Effector memory CD4-positive, alpha-beta T cell (primary cell): Measurements from ENCODE around the gene OR2T6.

ENCODE experiments used
- DNase-seq, 3 donors: peaks; one replicate each; pipeline ENCODE4 v3.0.0-alpha.2; 2020
- H3K27ac ChIP-seq: 2 replicates; pipeline ENCODE4 v1.7.0; 2013; ENCODE audit warnings: mild to moderate bottlenecking, low read length, moderate library complexity; ENCODE audit not compliant: insufficient read depth, poor library complexity, severe bottlenecking
- H3K27me3 ChIP-seq: replicated peaks from 2 replicates; pipeline ENCODE4 v1.7.0; 2013; ENCODE audit warnings: mild to moderate bottlenecking, low read length; ENCODE audit not compliant: insufficient read depth, control insufficient read depth, poor library complexity, severe bottlenecking
- H3K36me3 ChIP-seq: 2 replicates; pipeline ENCODE4 v1.7.0; 2013; ENCODE audit warnings: mild to moderate bottlenecking, low read length, moderate library complexity; ENCODE audit not compliant: control insufficient read depth, insufficient read depth
- H3K4me1 ChIP-seq: 2 replicates; pipeline ENCODE4 v1.7.0; 2013; ENCODE audit warnings: low read length, mild to moderate bottlenecking; ENCODE audit not compliant: control insufficient read depth, insufficient read depth, poor library complexity, severe bottlenecking
- H3K4me3 ChIP-seq: 2 replicates; pipeline ENCODE4 v1.7.0; 2013; ENCODE audit warnings: low read length, low read depth, mild to moderate bottlenecking; ENCODE audit not compliant: insufficient read depth, poor library complexity, severe bottlenecking
- H3K9me3 ChIP-seq: 2 replicates; pipeline ENCODE4 v1.7.0; 2013; ENCODE audit warnings: mild to moderate bottlenecking, low read length, moderate library complexity; ENCODE audit not compliant: control insufficient read depth
- total RNA-seq, 3 donors: gene quantifications; one replicate each; lab custom pipeline; 2026; lab: John Stamatoyannopoulos, UW

OR2T6 gene, protein sequence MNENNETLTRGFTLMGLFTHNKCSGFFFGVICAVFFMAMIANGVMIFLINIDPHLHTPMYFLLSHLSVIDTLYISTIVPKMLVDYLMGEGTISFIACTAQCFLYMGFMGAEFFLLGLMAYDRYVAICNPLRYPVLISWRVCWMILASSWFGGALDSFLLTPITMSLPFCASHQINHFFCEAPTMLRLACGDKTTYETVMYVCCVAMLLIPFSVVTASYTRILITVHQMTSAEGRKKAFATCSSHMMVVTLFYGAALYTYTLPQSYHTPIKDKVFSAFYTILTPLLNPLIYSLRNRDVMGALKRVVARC
- 0 reads per million in 3 donors for total RNA-seq

DNA sequence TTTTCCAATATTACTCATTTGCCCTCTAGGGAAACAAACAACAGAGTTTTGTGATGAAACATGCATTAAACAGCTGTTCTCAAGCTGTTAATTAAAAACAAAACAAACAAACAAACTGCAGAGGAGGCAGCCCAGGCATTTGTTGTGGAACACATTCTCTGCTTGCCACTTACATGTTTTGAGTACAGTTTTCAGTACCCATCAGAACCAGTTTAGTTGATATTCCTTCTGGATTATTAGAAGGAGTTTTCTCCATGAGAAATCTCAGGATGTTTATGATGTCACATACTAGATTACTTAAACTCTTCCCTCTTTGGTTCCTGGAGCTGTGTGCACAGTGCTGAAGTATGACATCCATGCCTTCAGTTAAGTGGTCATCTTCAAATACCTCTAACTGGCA, at the start of gene OR2T6:
Gene OR2T6 (plus strand): TSS at position 301 of the 400 bp plus-strand sequence. CDS start 11,863 bp downstream, outside the sequence.
- Histone ChIP-seq H3K4me1 (no peaks in the 10 kb centered on the region), H3K27ac (no peak within 1 kb of the TSS), H3K9me3 (no peaks in the 10 kb centered on the region), H3K27me3 (no peaks in the 10 kb centered on the region), H3K36me3 (no peaks in the 10 kb centered on the region), H3K4me3 (no peak within 1 kb of the TSS)
- no peak for DNase-seq

DNA sequence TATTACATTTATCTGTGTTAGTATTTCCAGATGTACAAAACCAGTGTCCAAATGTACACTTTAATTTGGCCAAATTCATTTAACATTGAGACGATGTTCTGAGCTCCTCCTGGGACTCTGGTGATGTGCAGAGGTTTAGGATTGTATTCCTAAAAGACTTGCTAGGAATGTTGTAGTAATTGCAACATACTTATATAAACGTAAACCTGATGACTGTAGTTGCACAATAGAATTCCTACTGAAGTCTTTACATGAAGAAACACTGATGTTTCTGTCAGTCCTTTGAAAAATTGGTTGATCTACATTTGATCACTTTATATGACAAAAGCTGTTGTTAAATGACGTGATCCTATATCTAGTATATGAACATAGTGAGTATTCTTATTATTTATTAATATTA, 32.1 kb upstream of the OR2T6 start:
- Histone ChIP-seq H3K27me3 (no peaks in the 10 kb centered on the region), H3K36me3 (no peaks in the 10 kb centered on the region), H3K9me3 (no peaks in the 10 kb centered on the region), H3K4me3 (no peak overlapping the region), H3K4me1 (no peaks in the 10 kb centered on the region), H3K27ac (no peak overlapping the region)
- no peak for DNase-seq

DNA sequence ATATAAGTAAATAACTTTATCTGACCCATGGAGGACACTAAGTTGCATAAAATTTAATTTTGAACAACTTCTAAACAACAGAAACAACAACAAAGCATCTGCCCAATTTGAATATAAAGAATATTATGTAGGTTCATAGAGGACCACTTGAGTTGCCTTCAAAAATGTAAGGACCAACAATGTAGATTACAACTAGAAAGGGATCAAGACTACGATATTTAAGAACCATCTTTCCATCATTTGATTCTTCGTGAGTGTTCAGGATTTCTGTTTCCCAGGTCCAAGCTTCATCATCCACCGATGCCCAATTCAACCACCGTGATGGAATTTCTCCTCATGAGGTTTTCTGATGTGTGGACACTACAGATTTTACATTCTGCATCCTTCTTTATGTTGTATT, 27.1 kb upstream of the OR2T6 start, which contains the start of gene OR14C36:
Gene OR14C36 (plus strand): TSS at position 301 of the 400 bp plus-strand sequence. CDS start 0 bp downstream, at position 301.
- no peaks in the 10 kb centered on the region for H3K27me3 ChIP-seq
- no peak for DNase-seq
- no peaks in the 10 kb centered on the region for H3K4me1 ChIP-seq
- no peaks in the 10 kb centered on the region for H3K36me3 ChIP-seq
- H3K27ac ChIP-seq = no peak within 1 kb of the TSS
- H3K4me3 ChIP-seq = no peak within 1 kb of the TSS
- H3K9me3 ChIP-seq = no peaks in the 10 kb centered on the region

DNA sequence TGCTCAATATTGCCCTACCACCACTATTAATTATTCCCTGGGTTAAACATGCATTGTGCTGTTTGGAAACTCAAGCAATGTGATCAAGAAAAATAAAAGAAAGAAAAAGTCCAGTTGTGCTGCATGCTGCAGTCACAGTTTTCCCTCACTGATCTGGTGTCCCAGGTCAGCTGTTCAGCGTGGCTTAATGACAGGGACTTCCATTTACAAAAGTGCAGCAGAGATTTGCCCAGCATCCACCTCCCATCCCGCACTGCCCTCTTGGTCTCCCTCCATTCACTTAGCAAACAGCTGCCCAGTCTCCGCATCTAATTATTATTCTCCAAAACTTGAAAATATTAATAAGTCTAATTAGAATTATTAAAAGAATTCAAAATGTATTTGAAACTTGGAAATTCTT, 16.1 kb upstream of the OR2T6 start:
- Histone ChIP-seq H3K36me3 (no peaks in the 10 kb centered on the region), H3K27ac (no peak overlapping the region), H3K4me3 (no peak overlapping the region), H3K4me1 (no peaks in the 10 kb centered on the region), H3K27me3 (no peaks in the 10 kb centered on the region), H3K9me3 (no peaks in the 10 kb centered on the region)
- no peak for DNase-seq

DNA sequence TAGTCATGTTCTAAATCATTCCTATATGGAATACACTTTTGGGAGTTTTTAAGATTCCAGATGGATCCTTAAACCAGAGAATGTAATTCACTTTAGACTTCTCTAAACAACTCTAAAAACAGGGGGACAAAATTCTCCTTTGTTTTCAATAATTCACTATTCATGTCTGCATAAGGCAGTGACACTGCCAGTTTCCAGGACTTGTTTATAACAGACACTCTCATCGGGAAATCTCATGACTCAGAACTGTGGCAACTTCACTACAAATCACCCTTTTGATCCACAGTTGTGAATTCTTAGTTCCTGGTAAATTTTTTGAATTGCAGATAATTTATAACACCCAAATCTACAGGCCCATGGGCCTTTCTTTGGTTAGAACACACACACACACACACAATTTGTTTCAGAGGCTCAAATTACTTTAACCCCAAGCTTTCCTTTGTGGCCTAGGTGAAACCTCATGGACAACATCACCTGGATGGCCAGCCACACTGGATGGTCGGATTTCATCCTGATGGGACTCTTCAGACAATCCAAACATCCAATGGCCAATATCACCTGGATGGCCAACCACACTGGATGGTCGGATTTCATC, 14.3 kb upstream of the OR2T6 start, which contains the start of gene OR2T4:
Gene OR2T4 (plus strand): TSS at position 545 of the 595 bp plus-strand sequence. CDS start 0 bp downstream, at position 545.
- Histone ChIP-seq H3K36me3 (no peaks in the 10 kb centered on the region), H3K4me3 (no peak within 1 kb of the TSS), H3K4me1 (no peaks in the 10 kb centered on the region), H3K9me3 (no peaks in the 10 kb centered on the region), H3K27me3 (no peaks in the 10 kb centered on the region), H3K27ac (no peak within 1 kb of the TSS)
- no peak for DNase-seq

DNA sequence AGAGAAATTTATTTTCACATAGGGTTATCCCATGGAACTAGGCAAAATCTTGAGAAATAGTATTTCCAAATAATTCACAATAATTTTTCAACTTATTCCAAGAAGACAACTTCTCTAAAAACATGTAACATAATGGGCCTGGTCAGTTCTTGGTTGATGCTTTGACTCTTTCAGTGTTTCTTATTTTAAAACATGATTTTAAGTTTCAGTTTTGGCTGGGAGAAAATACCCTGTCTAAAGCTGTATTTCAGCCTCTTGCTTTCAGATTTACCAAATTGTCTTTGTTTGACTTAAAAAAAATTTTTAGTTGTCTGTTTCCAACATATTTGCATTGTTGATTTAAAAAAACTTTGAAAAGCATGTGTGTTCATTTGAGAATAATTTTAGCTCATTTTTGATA, 8.9 kb upstream of the OR2T6 start:
- no peak for DNase-seq
- H3K4me3 ChIP-seq = no peak overlapping the region

DNA sequence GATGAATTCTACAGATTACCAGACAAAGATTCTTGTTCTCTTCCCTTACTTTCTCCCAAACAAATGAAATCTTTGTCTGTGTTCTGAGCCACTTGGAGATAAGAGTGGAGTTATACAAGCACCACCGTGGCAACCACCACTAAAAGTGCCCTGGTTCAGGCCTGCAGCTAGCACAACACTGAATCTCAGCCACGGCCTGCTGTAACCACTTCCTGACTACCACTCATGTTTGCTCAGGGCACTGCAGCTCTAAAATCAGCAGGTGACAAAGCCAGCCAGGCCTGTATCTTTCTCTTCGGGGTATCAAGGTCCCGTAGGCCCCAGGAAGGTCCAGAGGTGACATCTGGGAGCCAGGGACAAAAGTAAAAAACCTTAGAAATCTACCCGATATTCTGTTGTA, 3.2 kb upstream of the OR2T6 start:
- H3K27me3 ChIP-seq = no peaks in the 10 kb centered on the region
- H3K27ac ChIP-seq = no peak overlapping the region
- no peak overlapping the region for H3K4me3 ChIP-seq
- no peaks in the 10 kb centered on the region for H3K9me3 ChIP-seq
- no peaks in the 10 kb centered on the region for H3K36me3 ChIP-seq
- no peaks in the 10 kb centered on the region for H3K4me1 ChIP-seq
- DNase-seq = no peak

More for the DNA sequence above, 8.9 kb upstream of the OR2T6 start:
- Histone ChIP-seq H3K9me3 (no peaks in the 10 kb centered on the region), H3K27me3 (no peaks in the 10 kb centered on the region), H3K4me1 (no peaks in the 10 kb centered on the region), H3K36me3 (no peaks in the 10 kb centered on the region), H3K27ac (no peak overlapping the region)

DNA sequence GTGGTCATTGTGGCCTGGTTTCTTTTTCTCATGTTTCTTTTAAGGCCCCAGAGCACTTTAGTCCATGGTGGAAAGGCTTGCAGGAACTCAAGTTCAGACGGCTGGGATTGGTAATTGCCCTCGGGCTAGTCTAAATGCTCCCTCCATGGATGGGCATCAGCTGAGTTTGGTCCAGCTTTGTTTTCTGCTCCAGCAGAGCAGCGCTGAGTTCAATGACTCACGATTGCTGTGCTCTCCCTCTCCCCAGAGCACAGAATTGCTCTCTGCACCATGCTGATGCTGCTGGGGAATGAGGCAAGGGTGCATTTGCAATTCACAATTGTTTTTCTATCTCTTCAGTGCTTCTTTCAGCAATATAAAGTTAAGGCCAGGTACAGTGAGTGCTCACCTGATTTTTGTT, 1.8 kb upstream of the OR2T6 start:
- H3K36me3 ChIP-seq = no peaks in the 10 kb centered on the region

DNA sequence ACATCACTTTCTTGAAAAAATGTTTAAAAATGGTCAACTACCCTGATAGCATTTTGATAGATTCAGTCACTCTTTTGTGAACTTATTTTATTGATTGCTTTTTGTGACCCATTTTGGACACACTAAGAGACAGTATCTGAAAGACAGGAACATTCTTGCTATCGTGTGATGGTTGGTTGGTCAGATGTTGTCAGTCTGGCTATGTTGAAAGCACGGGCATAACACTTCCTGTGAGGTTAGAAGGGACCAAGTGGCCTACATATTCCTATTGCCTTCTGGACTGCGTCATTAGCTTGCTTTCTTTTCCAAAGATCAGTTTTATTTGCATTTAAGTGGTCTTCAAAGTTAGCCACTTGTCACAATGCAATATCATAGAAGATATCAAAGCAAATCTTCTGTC, 1.4 kb downstream of the OR2T6 start:
- Histone ChIP-seq H3K4me3 (no peak overlapping the region), H3K36me3 (no peaks in the 10 kb centered on the region), H3K27me3 (no peaks in the 10 kb centered on the region), H3K9me3 (no peaks in the 10 kb centered on the region), H3K4me1 (no peaks in the 10 kb centered on the region), H3K27ac (no peak overlapping the region)
- no peak for DNase-seq

More for the DNA sequence above, 1.8 kb upstream of the OR2T6 start:
- no peak overlapping the region for H3K27ac ChIP-seq
- no peaks in the 10 kb centered on the region for H3K27me3 ChIP-seq
- H3K4me3 ChIP-seq = no peak overlapping the region
- no peaks in the 10 kb centered on the region for H3K4me1 ChIP-seq
- DNase-seq = no peak
- H3K9me3 ChIP-seq = no peaks in the 10 kb centered on the region

DNA sequence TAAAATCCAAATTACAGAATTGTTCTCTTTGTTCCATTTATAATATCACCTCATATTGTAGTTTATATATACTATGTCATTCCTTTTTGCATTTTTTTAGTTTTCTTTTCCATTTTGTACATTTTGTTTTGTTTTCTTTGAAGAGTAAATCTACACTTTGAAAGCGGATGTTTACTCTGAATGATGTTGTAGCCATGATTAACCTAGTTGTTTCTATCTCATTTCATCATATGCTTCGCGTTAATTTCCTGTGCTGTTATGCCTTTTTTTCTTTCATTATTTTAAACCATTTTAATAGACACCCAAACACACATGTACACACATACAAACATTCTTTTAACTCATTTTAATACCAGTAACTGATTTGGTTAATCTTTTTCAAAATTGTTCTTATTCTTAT, 5.3 kb downstream of the OR2T6 start:
- Histone ChIP-seq H3K36me3 (no peaks in the 10 kb centered on the region), H3K27me3 (no peaks in the 10 kb centered on the region), H3K27ac (no peak overlapping the region), H3K4me3 (no peak overlapping the region), H3K4me1 (no peaks in the 10 kb centered on the region), H3K9me3 (no peaks in the 10 kb centered on the region)
- no peak for DNase-seq
